ENCODE results near the gene PLXNC1.

GRCh38 chr12:94244165-94245133, 96.1 kb downstream of the PLXNC1 start:
- no peak for TF ChIP-seq CTCF (IDR thresholded peaks at IDR 0.05; ENCODE audit: low read length)
- no peak for TF ChIP-seq EZH2phosphoT487 (IDR thresholded peaks at IDR 0.05; ENCODE audit: low read length)

Data from MM.1S (cell line).